GM18870 (cell line): Measurements from ENCODE around the gene NXPH2.
"Not testable (repeated sequence)": the region's sequence is repeated elsewhere in the genome, so short reads cannot be mapped to it uniquely, and the experiment has no call there.

Source experiments
- ATAC-seq: cut with Tn5 transposase; IDR thresholded peaks from one replicate; pipeline ENCODE4 v1.9.1; 2021; ENCODE audit warnings: moderate library complexity; ENCODE audit not compliant: unreplicated experiment

The NXPH2 gene

GRCh38 chr2:138760676-138761075 lies 19.5 kb downstream of the NXPH2 start:
- no peak for ATAC-seq

DNA sequence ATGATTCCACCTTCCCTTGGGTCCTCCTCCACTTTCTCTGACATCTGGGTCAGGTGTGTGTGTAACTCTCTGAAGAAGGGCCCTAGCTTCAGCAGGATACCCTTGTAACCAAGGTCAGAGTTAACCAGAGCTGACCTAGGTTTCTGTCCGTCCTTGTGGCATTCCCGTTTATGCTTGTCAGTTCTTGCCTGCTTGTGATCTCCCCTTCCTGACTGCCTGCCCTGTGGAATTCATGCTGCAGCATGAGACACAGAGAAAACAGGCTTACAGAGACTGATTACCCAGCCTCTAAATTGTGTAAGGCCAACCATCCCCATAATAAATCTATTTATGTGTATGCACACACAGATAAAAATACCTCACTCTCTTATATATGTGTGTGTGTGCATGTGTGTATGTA lies 22.8 kb downstream of the NXPH2 start:
- no peak for ATAC-seq

- no peak for ATAC-seq
These were observed 27.8 kb downstream of the NXPH2 start for GRCh38 chr2:138752197-138752956.

DNA sequence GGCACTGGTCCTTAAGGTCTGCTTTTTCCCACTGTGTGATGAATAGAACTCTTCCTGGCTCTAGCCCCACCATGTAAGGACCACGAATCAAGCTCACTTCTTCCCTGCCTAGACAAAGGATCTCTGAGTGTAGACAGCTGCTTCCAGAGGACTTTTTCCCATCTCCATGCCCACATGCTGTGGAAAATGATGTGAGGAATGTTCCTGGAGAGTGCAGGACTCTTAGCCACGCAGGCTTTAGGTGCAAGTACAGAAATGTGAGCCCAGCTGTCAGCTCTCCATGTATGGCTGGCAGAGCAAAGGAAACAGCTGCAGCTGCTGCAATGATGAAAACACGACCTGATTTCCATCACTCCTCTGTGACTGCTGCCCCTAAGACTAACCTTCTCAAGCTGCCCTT lies 35.5 kb downstream of the NXPH2 start:
- no peak for ATAC-seq

DNA sequence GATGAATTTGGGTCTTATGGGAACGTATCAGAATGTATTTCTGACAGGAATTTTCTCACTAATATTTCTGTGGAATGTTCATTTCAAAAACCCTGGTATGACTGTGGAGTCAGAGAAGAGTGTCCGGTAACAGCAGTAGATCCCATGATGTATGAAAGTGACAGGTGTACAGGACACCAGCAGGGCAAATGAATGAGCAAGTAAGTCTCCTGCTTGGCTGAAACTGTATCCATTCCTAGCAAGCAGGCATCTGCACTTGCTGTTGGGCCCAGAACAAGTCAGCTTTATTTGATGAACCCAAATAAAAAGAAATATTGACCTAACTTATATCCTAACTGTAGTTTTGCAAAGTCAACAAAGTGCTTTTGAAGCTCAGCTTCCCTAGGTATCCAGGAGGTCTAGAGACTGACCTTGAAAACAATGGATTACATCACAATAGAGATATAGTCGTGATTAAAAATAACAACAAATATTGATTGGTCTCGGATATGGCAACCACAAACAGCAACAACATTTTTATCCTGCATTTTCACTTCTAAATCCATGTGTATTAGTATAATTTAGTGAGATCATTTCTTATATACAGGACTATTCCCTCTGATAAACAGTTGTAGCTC lies 37.6 kb downstream of the NXPH2 start:
- ATAC-seq, result no peak

DNA sequence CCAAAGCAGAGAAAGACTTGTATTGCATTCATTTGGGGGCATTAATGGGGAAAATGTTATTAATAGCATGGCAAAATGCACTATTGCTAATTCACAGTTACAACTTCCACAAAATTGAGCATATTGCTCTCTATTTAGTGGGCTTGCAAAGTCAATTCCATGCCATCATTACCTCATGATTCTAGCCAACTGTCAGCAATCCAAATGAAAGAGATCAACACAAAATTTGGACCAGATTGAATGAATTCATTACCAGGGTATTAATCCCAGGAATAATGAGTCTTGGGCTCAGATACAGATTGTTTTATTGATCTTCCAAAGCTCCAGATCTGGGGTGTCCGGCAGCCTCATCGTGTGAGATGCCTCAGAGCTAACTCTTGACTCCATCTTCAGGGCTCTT lies 38.3 kb downstream of the NXPH2 start:
- no peak for ATAC-seq

- not testable (repeated sequence) for ATAC-seq
These were observed 43.1 kb downstream of the NXPH2 start for GRCh38 chr2:138737009-138737554.

- no peak for ATAC-seq
These were observed 47.5 kb downstream of the NXPH2 start for GRCh38 chr2:138732651-138733050.

- peak; percentile 97 for ATAC-seq
These were observed 49.6 kb downstream of the NXPH2 start for GRCh38 chr2:138730497-138731030.

DNA sequence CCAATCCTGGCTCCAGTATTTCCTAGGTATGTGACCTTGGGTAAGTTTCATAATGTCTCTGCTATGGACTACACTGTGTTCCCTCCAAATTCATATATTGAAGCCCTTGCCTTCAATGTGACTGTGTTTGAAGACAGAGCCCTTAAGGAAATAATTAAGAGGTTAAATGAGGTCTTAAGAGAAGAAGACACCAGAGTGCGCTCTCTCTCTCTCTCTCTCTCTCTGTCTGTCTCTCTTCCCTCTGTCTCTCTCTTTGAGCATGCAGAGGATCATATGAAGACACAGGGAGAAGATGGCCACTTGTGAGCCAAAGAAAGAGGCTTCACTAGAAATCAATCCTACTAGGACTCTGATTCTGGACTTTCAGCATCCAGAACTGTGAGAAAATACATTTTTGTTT lies 52.2 kb downstream of the NXPH2 start:
- no peak for ATAC-seq

DNA sequence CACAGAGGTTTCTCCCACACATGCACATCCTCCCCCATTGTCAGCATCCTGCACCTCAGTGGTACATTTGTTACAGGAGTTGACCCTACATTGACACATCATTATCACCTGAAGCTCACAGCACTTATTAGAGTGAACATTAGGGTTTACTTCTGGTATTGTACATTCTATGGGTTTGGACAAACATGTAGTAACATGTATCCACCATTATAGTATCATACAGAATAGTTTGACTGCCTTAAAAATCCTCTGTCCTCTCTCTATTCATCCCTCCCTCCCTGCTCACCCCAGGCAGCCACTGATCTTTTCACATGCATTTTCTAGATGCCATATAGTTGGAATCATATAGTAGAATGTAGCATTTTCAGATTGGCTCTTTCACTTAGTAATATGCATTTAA lies 53.5 kb downstream of the NXPH2 start:
- no peak for ATAC-seq

DNA sequence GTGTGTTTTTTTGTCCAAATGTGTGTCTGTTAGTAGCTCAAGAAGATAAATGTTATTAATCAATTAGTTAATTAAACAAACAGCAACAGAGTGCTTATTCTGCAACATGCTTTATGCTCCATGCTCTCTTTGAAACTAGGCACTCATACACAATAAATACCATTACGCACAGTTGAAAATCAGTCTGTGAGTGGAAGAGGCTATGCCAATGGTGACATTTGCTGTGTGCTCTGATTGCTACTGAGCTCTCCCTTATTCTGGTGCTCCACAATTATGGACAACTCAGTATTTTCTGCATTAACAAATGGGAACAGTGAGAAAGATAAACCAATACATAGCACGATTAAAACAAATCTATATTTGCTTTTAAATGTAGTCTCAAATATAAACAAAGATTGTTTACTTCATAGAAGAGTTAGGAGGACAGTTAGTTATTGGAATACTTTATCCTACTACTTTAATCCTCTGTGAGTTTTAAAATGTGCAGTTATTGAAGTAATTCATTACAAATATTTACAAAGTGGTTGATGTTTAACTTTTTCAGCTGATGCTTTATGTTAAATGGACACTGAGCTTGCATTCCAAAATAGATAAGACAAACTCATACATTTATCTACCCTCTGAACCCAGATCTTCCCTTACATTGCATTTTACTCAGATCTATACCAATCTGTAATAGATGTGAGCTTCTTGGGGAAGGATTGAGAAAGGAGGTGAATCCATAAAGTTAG lies 55.3 kb downstream of the NXPH2 start:
- no peak for ATAC-seq

DNA sequence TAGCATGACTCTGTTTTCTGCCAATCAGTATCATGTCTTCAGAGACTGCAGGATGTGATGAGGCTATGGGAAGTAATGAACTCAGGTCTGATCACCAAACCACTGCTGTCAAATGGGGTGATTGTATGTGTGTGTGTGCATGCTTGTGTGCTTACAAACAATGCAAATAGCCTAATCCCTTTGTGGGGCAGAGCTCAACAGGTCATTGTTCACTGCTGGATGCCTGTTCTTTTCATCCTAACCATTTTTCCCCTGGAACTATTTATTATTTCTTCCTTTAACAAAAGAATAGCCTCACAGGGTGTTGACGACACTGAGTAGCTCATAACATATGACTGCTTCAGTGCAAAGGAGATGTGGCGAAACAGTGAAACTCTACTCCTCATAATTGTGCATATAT lies 55.9 kb downstream of the NXPH2 start:
- no peak for ATAC-seq

- no peak for ATAC-seq
These were observed 56.8 kb downstream of the NXPH2 start for GRCh38 chr2:138723196-138723987.

- ATAC-seq, result no peak
These were observed 57.9 kb downstream of the NXPH2 start for GRCh38 chr2:138722316-138722715.

GRCh38 chr2:138720035-138720838 lies 60.0 kb downstream of the NXPH2 start:
- ATAC-seq, result no peak

DNA sequence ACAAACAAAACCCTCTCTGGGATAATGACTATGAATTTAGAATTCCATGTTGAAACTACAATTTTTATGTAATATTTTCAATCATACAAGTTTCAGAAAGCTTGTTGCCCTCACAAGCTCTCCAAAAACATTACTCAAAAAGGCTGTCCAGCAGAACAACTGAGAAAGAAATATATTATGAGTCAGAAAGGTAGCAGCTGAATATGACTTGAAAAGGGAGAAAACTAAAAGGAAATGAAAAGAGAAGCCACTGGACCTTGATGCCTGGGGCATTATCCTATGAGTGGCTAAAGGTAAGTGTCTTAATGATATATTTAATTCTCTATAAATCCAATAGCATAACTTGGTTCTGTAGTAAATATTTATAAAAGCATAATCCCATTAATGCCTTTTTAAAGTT lies 61.8 kb downstream of the NXPH2 start:
- peak; percentile 81 for ATAC-seq

- ATAC-seq, result no peak
These were observed 64.0 kb downstream of the NXPH2 start for GRCh38 chr2:138716183-138716582.

GRCh38 chr2:138713504-138713903 lies 66.7 kb downstream of the NXPH2 start:
- ATAC-seq, result no peak

DNA sequence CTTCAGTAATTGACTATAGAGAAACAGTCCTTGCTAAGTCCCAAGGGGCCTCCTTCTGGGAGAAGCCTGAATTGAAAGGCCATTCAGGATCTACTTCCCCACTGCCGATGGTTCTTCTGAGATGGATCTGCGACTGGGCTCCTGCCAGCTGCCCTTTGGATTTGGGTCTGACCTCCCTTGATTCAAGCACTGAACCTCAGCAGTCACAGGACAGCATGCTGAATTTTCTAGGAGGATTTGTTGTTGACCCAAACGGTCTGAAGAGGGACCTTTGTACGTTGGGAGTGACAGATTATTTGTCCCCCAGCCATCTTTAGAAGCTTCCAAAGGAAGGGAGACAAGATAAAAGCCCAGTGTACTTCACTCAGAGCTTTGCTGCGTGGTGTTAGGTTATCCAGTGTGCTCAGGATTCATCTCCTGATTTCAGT lies 67.1 kb downstream of the NXPH2 start:
- no peak for ATAC-seq
